Dendritic cell treated with granulocyte-macrophage colony-stimulating factor and Interleukin-4, amounts not matched to agents 40 ng/mL and 50 ng/mL, for 4 days (primary cell): ENCODE results near the gene ERICH3.
"Not testable (repeated sequence)": the region's sequence is repeated elsewhere in the genome, so short reads cannot be mapped to it uniquely, and the experiment has no call there.

Experiments used
- H3K27ac Mint-ChIP-seq: one replicate; pipeline ENCODE4 v1.8.0; 2022; ENCODE audit warnings: mild to moderate bottlenecking, mixed read lengths
- H3K27me3 Mint-ChIP-seq: one replicate; pipeline ENCODE4 v1.8.0; 2022; ENCODE audit warnings: mild to moderate bottlenecking, mixed read lengths
- H3K36me3 Mint-ChIP-seq: one replicate; pipeline ENCODE4 v1.8.0; 2022; ENCODE audit warnings: low read depth, mixed read lengths
- H3K4me1 Mint-ChIP-seq: one replicate; pipeline ENCODE4 v1.8.0; 2022; ENCODE audit warnings: low read depth, mixed read lengths
- H3K4me3 Mint-ChIP-seq: one replicate; pipeline ENCODE4 v1.8.0; 2022; ENCODE audit warnings: mild to moderate bottlenecking, moderate library complexity, mixed read lengths
- H3K9me3 Mint-ChIP-seq: one replicate; pipeline ENCODE4 v1.8.0; 2022; ENCODE audit warnings: mixed read lengths
- intact Hi-C: fragments of 100-400 bp; cut with micrococcal nuclease; formaldehyde crosslinking; loops from one replicate; pipeline ENCODE4 v1.15.0; 2022

The ERICH3 gene

DNA sequence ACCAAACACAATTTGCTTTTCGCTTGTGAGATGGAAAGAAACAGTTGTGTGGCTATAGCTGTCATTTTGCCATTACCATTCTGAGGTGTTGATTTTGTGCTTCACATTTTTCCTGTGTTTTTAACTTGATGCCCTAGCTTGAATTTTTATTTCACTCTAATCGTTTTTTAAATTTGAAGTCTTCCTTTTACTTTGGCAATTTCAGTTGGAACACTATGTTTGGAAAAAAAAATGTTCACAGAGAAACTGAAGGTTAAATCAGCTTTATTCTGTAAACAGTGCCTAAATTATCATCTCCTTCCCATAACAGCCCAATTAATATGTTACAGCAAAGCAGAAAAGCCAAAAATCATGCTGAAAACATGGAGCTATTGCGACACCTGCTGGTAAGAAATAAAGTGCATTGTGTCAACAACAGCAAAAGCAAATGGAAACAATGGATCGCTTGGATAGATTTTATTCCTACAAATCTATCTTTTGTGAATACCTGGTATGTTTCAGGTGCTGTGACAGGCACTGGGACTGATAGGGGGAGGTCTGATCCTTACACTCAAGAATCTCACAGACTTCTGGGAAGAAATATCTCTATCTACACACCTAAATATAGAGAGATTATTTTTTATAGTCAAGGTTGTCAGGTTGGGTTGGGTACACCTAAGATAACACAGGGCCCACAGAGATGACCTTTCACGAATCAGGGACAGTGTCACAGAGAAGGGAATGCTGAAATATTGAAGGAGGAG, 16.2 kb upstream of the ERICH3 start:
- Mint-ChIP-seq H3K4me3 (no peak overlapping the region), H3K9me3 (no peaks in the 10 kb centered on the region), H3K36me3 (no peaks in the 10 kb centered on the region), H3K27ac (no peak overlapping the region), H3K4me1 (peaks cover 13% of the 10 kb centered on the region), H3K27me3 (no peaks in the 10 kb centered on the region)
- intact Hi-C loops = loop anchor here (5.0 kb wide), 1 partner anchor 222 kb away; no protein-coding TSS in a partner anchor

DNA sequence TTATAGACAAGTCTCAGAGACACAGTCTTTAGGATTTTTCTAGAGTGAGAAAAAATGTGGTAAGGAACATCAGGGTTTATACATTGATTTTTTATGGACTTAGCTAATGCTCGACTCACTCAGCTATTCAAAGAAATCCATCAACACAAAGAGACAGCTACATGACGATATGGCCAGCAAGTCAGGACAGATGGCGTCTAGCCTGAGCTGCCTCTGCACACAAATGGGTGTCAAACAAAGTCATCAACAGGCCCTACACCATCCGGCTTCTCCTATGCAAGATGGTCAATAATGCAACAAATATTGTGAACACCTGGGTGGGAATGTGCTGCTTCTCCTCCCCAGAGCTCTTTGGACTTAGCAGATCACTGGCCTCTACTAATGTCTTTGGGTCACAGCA, 13.3 kb upstream of the ERICH3 start:
- no peaks in the 10 kb centered on the region for H3K27me3 Mint-ChIP-seq
- intact Hi-C loops = no loop called here
- H3K9me3 Mint-ChIP-seq = no peaks in the 10 kb centered on the region
- no peak overlapping the region for H3K4me3 Mint-ChIP-seq
- H3K4me1 Mint-ChIP-seq = peaks cover 32% of the 10 kb centered on the region
- no peaks in the 10 kb centered on the region for H3K36me3 Mint-ChIP-seq
- H3K27ac Mint-ChIP-seq = no peak overlapping the region

DNA sequence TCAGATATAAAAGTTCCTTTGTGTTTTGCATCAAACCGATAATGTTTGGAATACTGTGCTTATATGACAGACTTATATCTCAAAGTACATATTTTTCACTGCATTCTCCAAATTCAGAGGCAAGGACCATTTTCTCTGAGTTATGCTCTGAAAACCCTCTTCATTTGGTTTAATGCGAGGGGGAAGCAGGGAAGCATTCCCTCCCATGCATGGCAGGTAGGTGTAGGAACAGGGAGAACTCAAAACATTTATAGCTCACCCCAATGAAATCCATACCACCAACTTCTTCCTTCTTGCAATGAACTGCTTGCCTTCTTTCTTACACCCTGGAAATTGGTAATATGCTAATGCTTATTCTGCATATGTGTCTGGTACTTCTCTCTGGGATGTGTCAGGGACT, 10.7 kb upstream of the ERICH3 start:
- no peaks in the 10 kb centered on the region for H3K27me3 Mint-ChIP-seq
- no peaks in the 10 kb centered on the region for H3K9me3 Mint-ChIP-seq
- peaks cover 42% of the 10 kb centered on the region for H3K4me1 Mint-ChIP-seq
- H3K27ac Mint-ChIP-seq = no peak overlapping the region
- no peaks in the 10 kb centered on the region for H3K36me3 Mint-ChIP-seq
- intact Hi-C loops = loop anchor here (5.0 kb wide), 1 partner anchor 487 kb away; the partner anchor contains the start of genes FPGT and LRRIQ3
- H3K4me3 Mint-ChIP-seq = no peak overlapping the region

DNA sequence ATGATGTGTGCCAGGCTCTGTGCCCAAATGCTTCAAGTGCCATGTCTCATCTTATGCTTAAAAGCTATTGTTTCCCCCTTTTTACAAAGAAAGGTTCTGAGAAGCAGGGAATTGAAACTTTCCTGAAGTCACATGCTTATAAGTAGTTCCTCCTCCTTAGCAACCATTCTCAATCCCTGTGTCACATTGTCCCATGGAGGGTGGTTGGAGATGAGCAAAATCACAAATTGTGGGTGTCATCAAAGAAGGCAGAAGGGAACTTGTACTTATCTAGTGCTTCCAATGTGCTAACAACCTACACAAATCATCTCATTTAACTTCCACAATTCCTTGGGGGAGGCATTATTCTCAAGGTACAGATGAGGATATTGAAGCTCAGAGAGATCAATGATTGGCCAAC, 10.1 kb upstream of the ERICH3 start:
- Mint-ChIP-seq H3K4me1 (peaks cover 42% of the 10 kb centered on the region), H3K36me3 (no peaks in the 10 kb centered on the region), H3K27ac (peak overlapping the region; percentile 45), H3K27me3 (peaks cover 1% of the 10 kb centered on the region), H3K4me3 (no peak overlapping the region), H3K9me3 (no peaks in the 10 kb centered on the region)
- intact Hi-C loops = loop anchor here (5.0 kb wide), 1 partner anchor 486 kb away; the partner anchor contains the start of genes FPGT and LRRIQ3

DNA sequence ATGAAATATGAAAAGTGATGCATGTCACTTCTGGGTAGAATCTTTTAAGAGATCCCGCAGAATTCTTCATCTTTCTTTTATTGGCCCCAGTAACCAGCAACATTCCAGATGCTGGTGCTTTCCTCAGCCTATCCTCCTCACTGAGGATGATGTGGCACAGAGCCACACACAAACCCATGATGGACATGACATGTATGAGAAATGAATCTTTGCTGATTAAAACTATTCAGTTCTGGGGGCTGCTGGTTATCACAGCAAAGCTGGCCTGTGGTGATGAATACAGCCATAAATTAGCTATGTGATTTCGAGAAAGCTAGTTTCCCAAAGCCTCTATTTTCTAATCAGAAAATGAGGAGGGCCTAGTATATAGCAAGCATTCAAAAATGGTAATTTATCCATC, 8.3 kb upstream of the ERICH3 start:
- H3K9me3 Mint-ChIP-seq = no peaks in the 10 kb centered on the region
- H3K36me3 Mint-ChIP-seq = no peaks in the 10 kb centered on the region
- intact Hi-C loops = loop anchor here (5.0 kb wide), 1 partner anchor 485 kb away; the partner anchor contains the start of genes FPGT and LRRIQ3
- peaks cover 2% of the 10 kb centered on the region for H3K27me3 Mint-ChIP-seq
- H3K4me3 Mint-ChIP-seq = no peak overlapping the region
- peaks cover 42% of the 10 kb centered on the region for H3K4me1 Mint-ChIP-seq
- H3K27ac Mint-ChIP-seq = no peak overlapping the region

DNA sequence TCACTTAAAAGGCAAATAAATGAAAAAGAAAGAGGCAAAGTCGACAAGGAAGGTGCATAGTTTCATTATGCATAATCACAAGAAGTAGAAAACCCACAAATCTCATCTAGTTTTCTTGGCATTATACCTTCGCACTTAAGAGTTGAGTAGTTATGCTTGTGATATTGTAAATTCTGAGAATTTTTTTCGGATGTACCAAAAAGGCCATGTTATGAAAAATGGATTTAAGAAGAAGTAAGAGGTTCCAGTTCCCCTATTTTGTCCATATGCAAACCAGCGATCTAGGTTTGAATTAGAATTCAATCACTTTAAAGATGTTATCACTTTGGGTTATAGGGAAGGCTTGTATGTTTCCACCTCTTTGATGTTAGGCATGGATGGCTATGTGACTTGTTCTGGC, 7.9 kb upstream of the ERICH3 start:
- Mint-ChIP-seq H3K4me3 (no peak overlapping the region), H3K4me1 (peaks cover 42% of the 10 kb centered on the region), H3K9me3 (no peaks in the 10 kb centered on the region), H3K36me3 (no peaks in the 10 kb centered on the region), H3K27ac (no peak overlapping the region), H3K27me3 (peaks cover 2% of the 10 kb centered on the region)
- intact Hi-C loops = loop anchor here (5.0 kb wide), 1 partner anchor 484 kb away; the partner anchor contains the start of genes FPGT and LRRIQ3

DNA sequence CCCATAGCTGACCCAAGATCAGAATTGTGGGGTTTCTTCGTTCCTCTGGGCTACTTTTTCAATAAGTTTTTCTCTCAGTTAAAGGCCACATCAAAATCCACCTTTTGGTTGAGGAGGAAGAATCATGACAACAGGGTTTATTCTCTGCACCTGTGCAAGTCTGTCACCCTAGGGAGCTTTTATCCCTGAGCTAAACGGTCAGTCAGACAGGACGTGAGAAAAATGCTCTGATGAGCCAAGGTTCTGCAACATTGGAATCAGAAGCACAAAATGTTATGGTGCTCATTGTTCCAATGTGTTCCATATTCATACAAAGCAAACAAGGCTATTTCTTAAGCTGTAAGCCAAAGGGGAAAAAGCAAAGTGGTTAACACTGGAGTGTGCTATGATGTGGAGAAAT, 7.4 kb upstream of the ERICH3 start:
- no peak overlapping the region for H3K4me3 Mint-ChIP-seq
- H3K27me3 Mint-ChIP-seq = peaks cover 2% of the 10 kb centered on the region
- no peaks in the 10 kb centered on the region for H3K36me3 Mint-ChIP-seq
- H3K4me1 Mint-ChIP-seq = peaks cover 39% of the 10 kb centered on the region
- intact Hi-C loops = loop anchor here (5.0 kb wide), 1 partner anchor 484 kb away; the partner anchor contains the start of genes FPGT and LRRIQ3
- no peaks in the 10 kb centered on the region for H3K9me3 Mint-ChIP-seq
- peak overlapping the region; percentile 6 for H3K27ac Mint-ChIP-seq

DNA sequence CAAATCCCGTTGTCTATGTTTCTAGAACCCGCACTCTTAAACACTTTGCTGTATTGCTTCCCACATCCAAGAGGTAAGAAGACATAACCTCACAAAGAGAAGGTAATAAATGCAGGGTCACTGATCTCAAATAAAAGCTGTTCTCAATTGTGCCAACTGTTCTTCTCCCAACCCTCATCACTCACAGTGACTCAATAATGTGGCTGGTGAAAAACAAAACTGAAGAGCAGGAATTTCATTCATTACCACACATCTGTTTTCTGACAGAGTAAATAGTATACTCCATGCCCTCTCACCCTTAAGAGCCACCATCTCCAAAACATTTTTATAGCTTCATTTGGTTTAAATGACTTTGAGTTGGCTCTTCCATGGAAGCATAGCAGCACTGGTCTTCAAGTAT, 6.2 kb upstream of the ERICH3 start:
- peaks cover 2% of the 10 kb centered on the region for H3K27me3 Mint-ChIP-seq
- no peaks in the 10 kb centered on the region for H3K36me3 Mint-ChIP-seq
- H3K9me3 Mint-ChIP-seq = no peaks in the 10 kb centered on the region
- intact Hi-C loops = loop anchor here (5.0 kb wide), 1 partner anchor 483 kb away; the partner anchor contains the start of genes FPGT and LRRIQ3
- H3K4me1 Mint-ChIP-seq = peaks cover 30% of the 10 kb centered on the region
- no peak overlapping the region for H3K27ac Mint-ChIP-seq
- no peak overlapping the region for H3K4me3 Mint-ChIP-seq

DNA sequence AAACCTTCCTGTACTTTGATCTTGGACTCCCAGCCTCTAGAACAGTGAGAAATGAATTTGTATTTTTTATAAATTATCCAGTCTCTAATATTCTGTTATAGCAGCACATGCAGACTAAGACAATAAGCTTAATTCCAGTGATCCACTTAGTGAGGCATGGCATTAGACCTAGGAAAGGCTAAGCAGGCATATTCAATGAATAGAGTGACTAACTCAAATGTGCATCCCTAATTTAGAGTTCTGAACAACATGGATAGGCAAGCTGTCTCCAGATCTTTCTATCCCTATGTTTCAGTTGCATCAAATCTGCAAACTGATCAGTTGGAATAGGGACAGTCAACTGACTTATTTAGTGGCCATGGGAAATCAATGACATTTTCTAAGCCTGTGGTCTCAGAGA, 4.3 kb upstream of the ERICH3 start:
- Mint-ChIP-seq H3K9me3 (no peaks in the 10 kb centered on the region), H3K4me3 (no peak overlapping the region), H3K27ac (no peak overlapping the region), H3K36me3 (no peaks in the 10 kb centered on the region), H3K27me3 (peaks cover 20% of the 10 kb centered on the region), H3K4me1 (peaks cover 30% of the 10 kb centered on the region)
- intact Hi-C loops = no loop called here

DNA sequence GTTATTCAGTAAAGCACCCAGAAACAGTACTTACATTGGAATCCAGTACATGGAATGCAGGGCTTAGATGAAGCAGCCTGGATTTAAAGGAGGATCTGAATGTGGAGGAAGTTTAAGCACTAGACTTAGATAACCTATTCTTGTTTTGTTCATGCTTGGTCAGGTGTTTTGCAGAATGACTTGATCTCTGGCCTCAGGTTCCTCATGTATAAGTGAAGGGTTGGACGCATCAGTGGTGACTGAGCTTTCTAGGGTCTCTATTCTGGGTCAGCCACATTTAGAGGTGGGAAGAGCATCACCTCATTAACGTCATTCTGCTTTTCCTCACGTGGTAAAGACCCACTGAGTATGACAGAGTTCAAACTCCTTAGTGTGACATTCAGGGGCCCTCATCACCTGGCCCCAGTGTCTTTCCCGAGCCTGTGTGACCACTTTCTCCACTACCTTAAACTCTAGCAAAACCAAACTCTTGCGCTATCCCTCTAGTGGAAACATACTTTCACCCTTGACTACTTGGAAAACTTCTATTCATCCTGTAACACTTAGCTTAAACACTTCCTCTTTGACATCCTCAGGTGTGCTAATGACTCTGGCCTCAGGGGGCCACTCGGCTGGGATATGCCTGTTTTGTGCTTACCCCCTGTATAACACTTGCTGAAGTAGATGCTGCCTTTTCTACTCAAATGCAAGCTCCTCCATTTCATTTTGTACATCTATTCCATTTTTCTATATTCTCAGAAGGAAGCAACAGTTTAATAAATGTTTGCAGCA, 871 bp upstream of the ERICH3 start:
- H3K36me3 Mint-ChIP-seq = no peaks in the 10 kb centered on the region
- no peak overlapping the region for H3K27ac Mint-ChIP-seq
- H3K27me3 Mint-ChIP-seq = peaks cover 23% of the 10 kb centered on the region
- H3K4me1 Mint-ChIP-seq = peaks cover 19% of the 10 kb centered on the region
- H3K9me3 Mint-ChIP-seq = peaks cover 14% of the 10 kb centered on the region
- intact Hi-C loops = no loop called here
- no peak overlapping the region for H3K4me3 Mint-ChIP-seq

DNA sequence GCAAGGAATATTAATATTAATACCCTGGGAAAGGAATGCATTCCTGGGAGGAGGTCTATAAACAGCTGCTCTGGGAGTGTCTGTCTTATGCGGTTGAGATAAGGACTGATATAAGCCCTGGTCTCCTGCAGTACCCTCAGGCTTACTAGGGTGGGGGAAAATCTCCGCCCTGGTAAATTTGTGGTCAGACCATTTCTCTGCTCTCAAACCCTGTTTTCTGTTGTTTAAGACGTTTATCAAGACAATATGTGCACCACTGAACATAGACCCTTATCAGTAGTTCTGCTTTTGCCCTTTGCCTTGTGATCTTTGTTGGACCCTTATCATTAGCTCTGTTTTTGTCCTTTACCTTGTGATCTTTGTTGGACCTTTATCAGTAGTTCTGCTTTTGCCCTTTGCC, 2.7 kb downstream of the ERICH3 start:
- Mint-ChIP-seq H3K27me3 (peaks cover 21% of the 10 kb centered on the region), H3K4me1 (peaks cover 19% of the 10 kb centered on the region), H3K9me3 (peaks cover 14% of the 10 kb centered on the region)
- H3K36me3 Mint-ChIP-seq, intact Hi-C loops, H3K4me3 Mint-ChIP-seq, H3K27ac Mint-ChIP-seq: not testable (repeated sequence)

DNA sequence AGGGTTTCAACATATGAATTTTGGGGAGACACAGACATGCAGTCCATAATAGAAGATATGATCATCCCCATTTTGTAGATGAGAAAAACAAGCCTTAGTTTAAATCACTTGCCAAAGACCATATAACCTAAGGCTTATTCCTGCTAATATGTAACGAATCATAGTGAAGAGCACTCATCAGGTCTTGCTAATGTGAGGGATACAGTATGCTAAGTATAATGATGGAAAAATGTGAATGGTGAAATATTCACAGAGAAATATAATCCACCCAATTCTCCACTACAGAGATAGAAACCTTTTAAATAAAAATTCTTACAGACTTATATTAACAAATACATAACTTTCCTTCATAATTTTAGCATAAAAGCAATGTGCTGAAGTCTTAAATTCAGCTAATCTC, 18.9 kb downstream of the ERICH3 start:
- Mint-ChIP-seq H3K4me1 (no peaks in the 10 kb centered on the region), H3K27me3 (no peaks in the 10 kb centered on the region), H3K4me3 (no peak overlapping the region), H3K9me3 (peaks cover 12% of the 10 kb centered on the region), H3K27ac (no peak overlapping the region), H3K36me3 (no peaks in the 10 kb centered on the region)
- intact Hi-C loops = no loop called here

DNA sequence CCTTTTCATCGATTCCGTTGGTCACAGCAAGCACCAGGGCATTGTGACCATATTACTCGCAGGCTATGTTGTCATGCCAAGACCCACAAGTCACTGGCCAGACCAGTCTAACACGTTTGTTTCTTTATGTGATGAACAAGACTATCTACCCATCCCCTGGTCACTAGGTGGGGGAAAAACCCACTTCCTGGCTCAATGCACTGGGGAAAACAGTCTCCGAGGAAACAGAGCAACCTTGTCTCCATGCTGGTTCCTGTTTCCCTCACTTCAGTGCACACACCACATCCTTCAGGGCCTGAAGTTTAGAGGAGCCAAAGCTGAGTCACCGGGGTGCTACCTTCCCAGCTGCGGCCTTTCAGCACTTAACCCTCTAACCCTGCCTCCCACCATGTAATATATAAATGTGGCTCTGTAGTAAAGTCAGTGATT, 20.9 kb downstream of the ERICH3 start:
- Mint-ChIP-seq H3K27me3 (no peaks in the 10 kb centered on the region), H3K27ac (no peak overlapping the region), H3K9me3 (no peaks in the 10 kb centered on the region), H3K4me1 (no peaks in the 10 kb centered on the region), H3K4me3 (no peak overlapping the region), H3K36me3 (no peaks in the 10 kb centered on the region)
- intact Hi-C loops = no loop called here

DNA sequence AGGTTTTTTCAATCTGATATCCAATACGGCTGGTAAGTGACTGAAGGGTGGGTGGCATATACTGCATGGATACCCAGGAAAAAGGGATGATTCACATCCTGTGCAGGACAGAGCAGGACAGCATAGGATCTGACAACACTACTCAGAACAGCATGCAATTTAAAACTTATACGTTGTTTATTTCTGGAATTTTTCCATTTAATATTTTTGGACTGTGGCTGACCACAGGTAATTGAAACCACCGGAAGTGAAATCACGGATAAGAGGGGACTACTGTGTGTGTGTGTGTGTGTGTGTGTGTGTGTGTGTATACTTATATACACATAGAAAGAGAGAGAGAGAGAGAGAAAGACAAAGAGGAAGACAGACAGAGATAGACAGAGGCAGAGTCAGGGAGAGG, 23.0 kb downstream of the ERICH3 start:
- H3K9me3 Mint-ChIP-seq = no peaks in the 10 kb centered on the region
- H3K4me1 Mint-ChIP-seq = no peaks in the 10 kb centered on the region
- H3K4me3 Mint-ChIP-seq = no peak overlapping the region
- H3K36me3 Mint-ChIP-seq = no peaks in the 10 kb centered on the region
- no peaks in the 10 kb centered on the region for H3K27me3 Mint-ChIP-seq
- no peak overlapping the region for H3K27ac Mint-ChIP-seq
- intact Hi-C loops = no loop called here
